Measurements from ENCODE around the gene KRTAP3-2.

The KRTAP3-2 gene

GRCh38 chr17:40984226-40984625 is 15.5 kb downstream of the KRTAP3-2 start, which contains the start of gene KRT40:
KRT40 (minus strand) TSS chr17:40984326; CDS start chr17:40984273, 53 bp downstream.
- Histone ChIP-seq H3K4me3 (ENCODE audit: control insufficient read depth in 1 of 7, extremely low read depth in 1 of 7, insufficient read depth in 4 of 7, low read depth in 2 of 7, low read length in 6 of 7) (no peak within 1 kb of the TSS), H3K9me3 (ENCODE audit: control extremely low read depth in 1 of 5, control insufficient read depth in 4 of 5, insufficient read depth in 2 of 5, low read depth in 1 of 5, low read length in 4 of 5) (no peaks in the 10 kb centered on the region), H3K27ac (ENCODE audit: insufficient read depth in 1 of 2, low read depth in 1 of 2, low read length in 2 of 2, poor library complexity in 1 of 2, severe bottlenecking in 2 of 2) (no peak within 1 kb of the TSS), H3K27me3 (replicated peaks in 2 of 5; ENCODE audit: control insufficient read depth in 4 of 5, insufficient read depth in 5 of 5, low read length in 4 of 5) (peaks cover 0 to 10% (median 4%) of the 10 kb centered on the region in 5 experiments), H3K36me3 (ENCODE audit: control insufficient read depth in 4 of 4, insufficient read depth in 4 of 4, low read length in 3 of 4) (no peaks in the 10 kb centered on the region), H3K4me1 (ENCODE audit: control extremely low read depth in 1 of 4, control insufficient read depth in 4 of 4, insufficient read depth in 4 of 4, low read length in 3 of 4) (no peaks in the 10 kb centered on the region)
- no CpG with 5 or more reads among the region's 3 CpGs for WGBS (ENCODE audit: insufficient coverage)
- POLR2A ChIA-PET: interaction anchor here (0.9 kb wide), 1 partner anchor 34 kb away, joined by 3 read pairs; no protein-coding TSS in a partner anchor
- no peak for DNase-seq
- CTCF ChIA-PET: no interaction called here

- H3K27ac ChIP-seq (ENCODE audit: insufficient read depth in 1 of 2, low read depth in 1 of 2, low read length in 2 of 2, poor library complexity in 1 of 2, severe bottlenecking in 2 of 2): no peak overlapping the region
- ChIA-PET POLR2A (no interaction called here), CTCF (no interaction called here)
- H3K36me3 ChIP-seq (ENCODE audit: control insufficient read depth in 4 of 4, insufficient read depth in 4 of 4, low read length in 3 of 4): no peaks in the 10 kb centered on the region
- H3K4me1 ChIP-seq (ENCODE audit: control extremely low read depth in 1 of 4, control insufficient read depth in 4 of 4, insufficient read depth in 4 of 4, low read length in 3 of 4): no peaks in the 10 kb centered on the region
- no peak overlapping the region for H3K4me3 ChIP-seq (ENCODE audit: control insufficient read depth in 1 of 7, extremely low read depth in 1 of 7, insufficient read depth in 4 of 7, low read depth in 2 of 7, low read length in 6 of 7)
- WGBS (ENCODE audit: insufficient coverage): 40% methylated on average over 1 of the region's 5 CpGs
- no peaks in the 10 kb centered on the region for H3K9me3 ChIP-seq (ENCODE audit: control extremely low read depth in 1 of 5, control insufficient read depth in 4 of 5, insufficient read depth in 2 of 5, low read depth in 1 of 5, low read length in 4 of 5)
- DNase-seq: no peak
- peaks cover 0 to 8% (median 5%) of the 10 kb centered on the region in 5 experiments for H3K27me3 ChIP-seq (replicated peaks in 2 of 5; ENCODE audit: control insufficient read depth in 4 of 5, insufficient read depth in 5 of 5, low read length in 4 of 5)
Measured at GRCh38 chr17:40981115-40981514, 18.6 kb downstream of the KRTAP3-2 start.

- Histone ChIP-seq H3K27me3 (replicated peaks in 2 of 5; ENCODE audit: control insufficient read depth in 4 of 5, insufficient read depth in 5 of 5, low read length in 4 of 5) (peaks cover 0 to 8% (median 5%) of the 10 kb centered on the region in 5 experiments), H3K27ac (ENCODE audit: insufficient read depth in 1 of 2, low read depth in 1 of 2, low read length in 2 of 2, poor library complexity in 1 of 2, severe bottlenecking in 2 of 2) (no peak overlapping the region), H3K4me1 (ENCODE audit: control extremely low read depth in 1 of 4, control insufficient read depth in 4 of 4, insufficient read depth in 4 of 4, low read length in 3 of 4) (no peaks in the 10 kb centered on the region), H3K9me3 (ENCODE audit: control extremely low read depth in 1 of 5, control insufficient read depth in 4 of 5, insufficient read depth in 2 of 5, low read depth in 1 of 5, low read length in 4 of 5) (no peaks in the 10 kb centered on the region), H3K4me3 (ENCODE audit: control insufficient read depth in 1 of 7, extremely low read depth in 1 of 7, insufficient read depth in 4 of 7, low read depth in 2 of 7, low read length in 6 of 7) (no peak overlapping the region), H3K36me3 (ENCODE audit: control insufficient read depth in 4 of 4, insufficient read depth in 4 of 4, low read length in 3 of 4) (no peaks in the 10 kb centered on the region)
- ChIA-PET POLR2A (no interaction called here), CTCF (interaction anchor here (0.6 kb wide), 1 partner anchor 45 kb away, joined by 5 read pairs; no protein-coding TSS in a partner anchor)
- WGBS (ENCODE audit: insufficient coverage): 91% methylated on average over 8 of the region's 8 CpGs
- DNase-seq: no peak
Measured at GRCh38 chr17:40980596-40980995, 19.1 kb downstream of the KRTAP3-2 start.

- DNase-seq: no peak
- ChIA-PET POLR2A (no interaction called here), CTCF (interaction anchor here (0.6 kb wide), 1 partner anchor 45 kb away, joined by 5 read pairs; no protein-coding TSS in a partner anchor)
- Histone ChIP-seq H3K27me3 (replicated peaks in 2 of 5; ENCODE audit: control insufficient read depth in 4 of 5, insufficient read depth in 5 of 5, low read length in 4 of 5) (peaks cover 2 to 8% (median 5%) of the 10 kb centered on the region in 5 experiments), H3K9me3 (ENCODE audit: control extremely low read depth in 1 of 5, control insufficient read depth in 4 of 5, insufficient read depth in 2 of 5, low read depth in 1 of 5, low read length in 4 of 5) (no peaks in the 10 kb centered on the region), H3K27ac (ENCODE audit: insufficient read depth in 1 of 2, low read depth in 1 of 2, low read length in 2 of 2, poor library complexity in 1 of 2, severe bottlenecking in 2 of 2) (no peak overlapping the region), H3K36me3 (ENCODE audit: control insufficient read depth in 4 of 4, insufficient read depth in 4 of 4, low read length in 3 of 4) (no peaks in the 10 kb centered on the region), H3K4me1 (ENCODE audit: control extremely low read depth in 1 of 4, control insufficient read depth in 4 of 4, insufficient read depth in 4 of 4, low read length in 3 of 4) (no peaks in the 10 kb centered on the region), H3K4me3 (ENCODE audit: control insufficient read depth in 1 of 7, extremely low read depth in 1 of 7, insufficient read depth in 4 of 7, low read depth in 2 of 7, low read length in 6 of 7) (no peak overlapping the region)
- WGBS (ENCODE audit: insufficient coverage): 96% methylated on average over 2 of the region's 3 CpGs
Measured at GRCh38 chr17:40980117-40980516, 19.6 kb downstream of the KRTAP3-2 start.

DNA sequence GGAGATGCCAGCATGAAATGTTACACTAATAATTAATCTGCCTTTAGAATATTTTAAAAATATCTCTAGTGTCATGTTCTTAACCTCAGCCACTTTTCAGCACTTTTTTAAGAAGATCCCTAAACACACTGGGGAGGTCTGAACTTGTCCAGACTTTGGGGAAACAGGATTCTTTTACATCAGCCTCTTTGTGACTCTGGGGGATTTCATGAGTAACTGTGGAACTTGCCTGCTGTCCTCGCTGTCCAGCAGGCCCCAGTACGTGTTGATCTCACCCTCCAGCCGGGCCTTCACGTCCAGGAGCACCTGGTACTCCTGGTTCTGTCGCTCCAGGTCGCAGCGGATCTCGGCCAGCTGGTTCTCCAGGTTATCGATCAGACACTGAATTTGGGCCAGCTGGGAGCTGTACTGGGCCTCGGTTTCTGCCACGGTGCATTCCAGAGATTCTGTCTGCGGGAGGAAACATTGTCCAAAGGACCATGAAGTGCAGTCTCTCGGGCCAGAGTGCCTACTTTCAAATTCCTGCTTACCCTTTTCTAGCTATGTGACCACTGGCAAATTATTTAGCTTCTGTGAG is 21.0 kb downstream of the KRTAP3-2 start:
- 96% methylated on average over 13 of the region's 13 CpGs for WGBS (ENCODE audit: insufficient coverage)
- Histone ChIP-seq H3K36me3 (ENCODE audit: control insufficient read depth in 4 of 4, insufficient read depth in 4 of 4, low read length in 3 of 4) (no peaks in the 10 kb centered on the region), H3K9me3 (ENCODE audit: control extremely low read depth in 1 of 5, control insufficient read depth in 4 of 5, insufficient read depth in 2 of 5, low read depth in 1 of 5, low read length in 4 of 5) (no peaks in the 10 kb centered on the region), H3K4me1 (ENCODE audit: control extremely low read depth in 1 of 4, control insufficient read depth in 4 of 4, insufficient read depth in 4 of 4, low read length in 3 of 4) (no peaks in the 10 kb centered on the region), H3K27ac (ENCODE audit: insufficient read depth in 1 of 2, low read depth in 1 of 2, low read length in 2 of 2, poor library complexity in 1 of 2, severe bottlenecking in 2 of 2) (no peak overlapping the region), H3K4me3 (ENCODE audit: control insufficient read depth in 1 of 7, extremely low read depth in 1 of 7, insufficient read depth in 4 of 7, low read depth in 2 of 7, low read length in 6 of 7) (no peak overlapping the region), H3K27me3 (replicated peaks in 2 of 5; ENCODE audit: control insufficient read depth in 4 of 5, insufficient read depth in 5 of 5, low read length in 4 of 5) (peaks cover 0 to 6% (median 2%) of the 10 kb centered on the region in 5 experiments)
- ChIA-PET POLR2A (interaction anchor here (0.9 kb wide), 1 partner anchor 10 kb away, joined by 3 read pairs; no protein-coding TSS in a partner anchor), CTCF (interaction anchor here (1.0 kb wide), 1 partner anchor 344 kb away, joined by 3 read pairs; no protein-coding TSS in a partner anchor)
- no peak for DNase-seq

- no peak overlapping the region for H3K4me3 ChIP-seq (ENCODE audit: control insufficient read depth in 1 of 7, extremely low read depth in 1 of 7, insufficient read depth in 4 of 7, low read depth in 2 of 7, low read length in 6 of 7)
- CTCF ChIA-PET: no interaction called here
- H3K9me3 ChIP-seq (ENCODE audit: control extremely low read depth in 1 of 5, control insufficient read depth in 4 of 5, insufficient read depth in 2 of 5, low read depth in 1 of 5, low read length in 4 of 5): no peaks in the 10 kb centered on the region
- POLR2A ChIA-PET: no interaction called here
- no peaks in the 10 kb centered on the region for H3K36me3 ChIP-seq (ENCODE audit: control insufficient read depth in 4 of 4, insufficient read depth in 4 of 4, low read length in 3 of 4)
- DNase-seq: no peak
- peaks cover 0 to 8% (median 2%) of the 10 kb centered on the region in 5 experiments for H3K27me3 ChIP-seq (replicated peaks in 2 of 5; ENCODE audit: control insufficient read depth in 4 of 5, insufficient read depth in 5 of 5, low read length in 4 of 5)
- H3K4me1 ChIP-seq (ENCODE audit: control extremely low read depth in 1 of 4, control insufficient read depth in 4 of 4, insufficient read depth in 4 of 4, low read length in 3 of 4): no peaks in the 10 kb centered on the region
- no peak overlapping the region for H3K27ac ChIP-seq (ENCODE audit: insufficient read depth in 1 of 2, low read depth in 1 of 2, low read length in 2 of 2, poor library complexity in 1 of 2, severe bottlenecking in 2 of 2)
Measured at GRCh38 chr17:40975516-40975915, 24.2 kb downstream of the KRTAP3-2 start.

DNA sequence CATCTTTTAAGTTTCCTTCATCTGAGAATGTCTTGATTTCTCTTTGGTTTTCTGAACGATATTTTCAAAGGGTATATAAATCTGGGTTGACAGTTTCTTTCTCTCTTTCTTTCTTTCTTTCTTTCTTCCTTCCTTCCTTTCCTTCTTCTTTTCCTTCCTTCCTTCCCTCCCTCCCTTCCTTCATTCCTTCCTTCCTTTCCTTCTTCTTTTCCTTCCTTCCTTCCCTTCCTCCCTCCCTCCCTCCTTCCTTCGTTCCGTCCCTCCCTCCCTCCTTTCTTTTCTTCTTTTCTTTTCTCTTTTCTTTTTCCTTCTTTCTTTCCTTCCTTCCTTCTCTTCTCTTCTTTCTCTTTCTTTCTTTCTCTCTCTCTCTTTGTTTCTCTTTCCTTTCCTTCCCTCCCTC is 25.3 kb downstream of the KRTAP3-2 start:
- CTCF ChIA-PET: no interaction called here
- 71% methylated on average over 2 of the region's 3 CpGs for WGBS (ENCODE audit: insufficient coverage)

More for the DNA sequence above, 25.3 kb downstream of the KRTAP3-2 start:
- Histone ChIP-seq H3K4me1 (ENCODE audit: control extremely low read depth in 1 of 4, control insufficient read depth in 4 of 4, insufficient read depth in 4 of 4, low read length in 3 of 4) (no peaks in the 10 kb centered on the region), H3K36me3 (ENCODE audit: control insufficient read depth in 4 of 4, insufficient read depth in 4 of 4, low read length in 3 of 4) (no peaks in the 10 kb centered on the region), H3K27ac (ENCODE audit: insufficient read depth in 1 of 2, low read depth in 1 of 2, low read length in 2 of 2, poor library complexity in 1 of 2, severe bottlenecking in 2 of 2) (no peak overlapping the region), H3K4me3 (ENCODE audit: control insufficient read depth in 1 of 7, extremely low read depth in 1 of 7, insufficient read depth in 4 of 7, low read depth in 2 of 7, low read length in 6 of 7) (no peak overlapping the region), H3K9me3 (ENCODE audit: control extremely low read depth in 1 of 5, control insufficient read depth in 4 of 5, insufficient read depth in 2 of 5, low read depth in 1 of 5, low read length in 4 of 5) (no peaks in the 10 kb centered on the region), H3K27me3 (replicated peaks in 2 of 5; ENCODE audit: control insufficient read depth in 4 of 5, insufficient read depth in 5 of 5, low read length in 4 of 5) (peaks cover 0 to 8% (median 2%) of the 10 kb centered on the region in 5 experiments)
- DNase-seq: no peak
- POLR2A ChIA-PET: no interaction called here
